ENCODE data around the gene DISP3.

Gene DISP3

DNA sequence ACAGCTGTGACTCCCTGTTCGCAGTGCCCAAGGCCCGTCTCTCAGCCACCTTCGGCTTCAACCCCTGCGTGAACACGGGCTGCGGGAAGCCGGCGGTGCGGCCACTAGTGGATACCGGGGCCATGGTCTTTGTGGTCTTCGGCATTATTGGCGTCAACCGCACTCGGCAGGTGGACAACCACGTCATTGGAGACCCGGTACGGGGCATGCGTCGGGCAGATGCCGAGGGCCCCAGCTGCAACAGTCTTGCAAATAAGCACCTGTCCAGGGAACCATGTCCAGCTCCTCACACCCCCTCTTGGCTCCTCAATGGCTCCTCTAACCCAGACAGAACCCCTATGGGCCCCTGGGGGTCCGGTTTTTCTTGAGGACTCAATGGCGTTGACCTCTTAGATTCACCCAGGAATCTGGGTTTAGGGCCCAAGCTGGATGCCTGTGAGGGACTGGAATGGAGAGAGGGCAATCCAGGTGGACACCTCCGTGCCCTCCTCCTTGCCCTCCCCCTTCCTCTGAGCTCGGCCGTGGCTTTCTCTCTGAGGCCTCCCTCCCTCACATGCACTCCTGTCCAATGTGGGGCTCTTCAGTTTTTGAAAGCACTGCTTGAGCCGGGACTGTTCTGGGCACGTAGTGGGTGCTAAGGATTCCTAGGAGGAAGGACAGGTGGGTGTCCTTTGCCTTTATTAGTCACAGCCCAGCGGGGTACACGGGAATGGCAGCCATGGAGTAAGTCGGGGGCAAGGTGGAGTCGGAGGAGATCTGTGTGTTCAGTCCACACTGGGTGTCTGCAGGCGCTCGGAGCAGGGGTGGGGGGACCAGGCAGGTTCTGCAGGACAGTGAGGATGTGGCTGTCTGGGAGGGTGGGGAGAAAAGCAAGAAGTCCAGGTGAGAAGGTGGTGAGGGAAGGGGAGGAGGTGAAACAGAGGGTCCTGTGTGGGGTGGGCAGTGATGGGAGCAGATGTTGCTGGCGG lies 51.1 kb downstream of the DISP3 start:
- no peak overlapping the region for H3K4me3 ChIP-seq (ENCODE audit: low read depth, low read length)

GRCh38 chr1:11530731-11531311 lies 51.9 kb downstream of the DISP3 start:
- Histone ChIP-seq H3K9ac (no peak overlapping the region), H3K4me1 (no peaks in the 10 kb centered on the region), H3K4me2 (ENCODE audit: low read length) (no peak overlapping the region), H2AFZ (no peak overlapping the region), H3K79me2 (no peaks in the 10 kb centered on the region), H3K4me3 (ENCODE audit: low read depth, low read length) (no peak overlapping the region), H3K27ac (no peak overlapping the region), H3K9me3 (ENCODE audit: control insufficient read depth, low read length) (no peaks in the 10 kb centered on the region), H3K36me3 (ENCODE audit: control insufficient read depth, insufficient read depth, low read length) (no peaks in the 10 kb centered on the region), H3K27me3 (ENCODE audit: control insufficient read depth, insufficient read depth, low read length) (no peaks in the 10 kb centered on the region)
- TF ChIP-seq CTCF (IDR thresholded peaks at IDR 0.05): no peak

More for the DNA sequence above, 51.1 kb downstream of the DISP3 start:
- H3K9me3 ChIP-seq (ENCODE audit: control insufficient read depth, low read length): no peaks in the 10 kb centered on the region
- no peak overlapping the region for H2AFZ ChIP-seq
- H3K4me2 ChIP-seq (ENCODE audit: low read length): no peak overlapping the region
- TF ChIP-seq CTCF (IDR thresholded peaks at IDR 0.05): no peak
- H3K9ac ChIP-seq: no peak overlapping the region
- no peaks in the 10 kb centered on the region for H3K4me1 ChIP-seq
- H3K79me2 ChIP-seq: no peaks in the 10 kb centered on the region
- no peaks in the 10 kb centered on the region for H3K27me3 ChIP-seq (ENCODE audit: control insufficient read depth, insufficient read depth, low read length)
- no peaks in the 10 kb centered on the region for H3K36me3 ChIP-seq (ENCODE audit: control insufficient read depth, insufficient read depth, low read length)
- no peak overlapping the region for H3K27ac ChIP-seq

DNA sequence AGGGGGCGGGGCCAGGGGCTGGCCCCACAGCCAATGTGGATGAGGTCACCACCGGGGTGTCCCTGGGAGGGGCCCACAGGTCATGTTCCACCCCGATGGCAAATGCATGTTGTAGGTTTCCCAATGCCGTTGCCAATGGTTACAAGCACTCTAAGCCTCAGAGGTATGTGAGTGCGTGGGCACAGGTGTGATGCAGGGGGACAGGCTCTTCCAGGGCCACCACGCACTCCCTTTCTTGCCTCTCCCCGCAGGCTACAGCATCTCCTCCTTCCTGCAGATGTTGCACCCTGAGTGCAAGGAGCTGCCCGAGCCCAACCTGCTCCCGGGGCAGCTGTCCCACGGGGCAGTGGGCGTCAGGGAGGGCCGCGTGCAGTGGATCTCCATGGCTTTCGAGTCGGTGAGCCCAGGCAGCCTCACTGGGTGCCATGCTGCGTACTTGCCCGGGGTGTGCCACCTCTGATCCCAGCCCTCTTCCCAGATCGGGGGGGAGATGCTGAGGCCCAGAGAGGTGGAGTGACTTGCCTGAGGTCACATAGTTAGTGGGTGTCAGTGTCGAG lies 52.4 kb downstream of the DISP3 start:
- no peaks in the 10 kb centered on the region for H3K27me3 ChIP-seq (ENCODE audit: control insufficient read depth, insufficient read depth, low read length)
- no peak overlapping the region for H3K27ac ChIP-seq
- H3K79me2 ChIP-seq: no peaks in the 10 kb centered on the region
- H3K4me2 ChIP-seq (ENCODE audit: low read length): no peak overlapping the region
- H2AFZ ChIP-seq: no peak overlapping the region
- H3K9me3 ChIP-seq (ENCODE audit: control insufficient read depth, low read length): no peaks in the 10 kb centered on the region
- no peaks in the 10 kb centered on the region for H3K36me3 ChIP-seq (ENCODE audit: control insufficient read depth, insufficient read depth, low read length)
- TF ChIP-seq CTCF (IDR thresholded peaks at IDR 0.05): no peak
- no peak overlapping the region for H3K4me3 ChIP-seq (ENCODE audit: low read depth, low read length)
- H3K9ac ChIP-seq: no peak overlapping the region
- no peaks in the 10 kb centered on the region for H3K4me1 ChIP-seq

GRCh38 chr1:11531943-11532342 lies 53.0 kb downstream of the DISP3 start:
- H3K27ac ChIP-seq: no peak overlapping the region
- H3K9me3 ChIP-seq (ENCODE audit: control insufficient read depth, low read length): no peaks in the 10 kb centered on the region
- no peak overlapping the region for H3K4me3 ChIP-seq (ENCODE audit: low read depth, low read length)
- H3K9ac ChIP-seq: no peak overlapping the region
- no peaks in the 10 kb centered on the region for H3K36me3 ChIP-seq (ENCODE audit: control insufficient read depth, insufficient read depth, low read length)
- no peaks in the 10 kb centered on the region for H3K79me2 ChIP-seq
- H3K4me1 ChIP-seq: no peaks in the 10 kb centered on the region
- no peak for TF ChIP-seq CTCF (IDR thresholded peaks at IDR 0.05)
- no peak overlapping the region for H2AFZ ChIP-seq
- no peak overlapping the region for H3K4me2 ChIP-seq (ENCODE audit: low read length)
- no peaks in the 10 kb centered on the region for H3K27me3 ChIP-seq (ENCODE audit: control insufficient read depth, insufficient read depth, low read length)

Measured in parathyroid adenoma (tissue), 2 donors.